Naive thymus-derived CD4-positive, alpha-beta T cell (primary cell): ENCODE measurements around the gene ARHGDIB. TPM values are rescaled to one million over a fixed set of nuclear protein-coding genes. Genes with fewer than 3 reads are reported as not detected.
A peak's percentile ranks its signal among the peaks of the same experiment; 100 is the strongest.

Source experiments
- ATAC-seq: fragments of 150-1000 bp; cut with Tn5 transposase; 2 replicates; pipeline ENCODE4 v1.10.0; 2021; ENCODE audit warnings: mild to moderate bottlenecking, moderate library complexity
- CTCF ChIA-PET: fragments of 350-600 bp; sonication (Branson Sonifier 250); formaldehyde crosslinking; loops from one replicate; lab custom pipeline; 2021; ENCODE audit warnings: antibody characterized with exemption; lab: Charles Lee
- POLR2A ChIA-PET: fragments of 350-600 bp; sonication (Branson Sonifier 250); formaldehyde crosslinking; loops from one replicate; lab custom pipeline; 2021; ENCODE audit warnings: antibody characterized with exemption, inconsistent platforms; lab: Charles Lee
- DNase-seq, 9 donors: peaks; one replicate each; pipeline versions ENCODE4 v3.0.0 to v3.0.0-alpha.2; 2020 to 2022; ENCODE audit warnings: mixed read lengths in 1 of 9
- H3K27ac ChIP-seq: one replicate; pipeline ENCODE4 v1.7.0; 2013; ENCODE audit warnings: mild to moderate bottlenecking, low read depth, low read length, moderate library complexity
- H3K27me3 ChIP-seq, 2 donors: one replicate each; pipeline ENCODE4 v1.7.0; 2013; ENCODE audit warnings: low read length in 2 of 2, mild to moderate bottlenecking in 2 of 2, moderate library complexity in 2 of 2; ENCODE audit not compliant: control insufficient read depth in 2 of 2, insufficient read depth in 2 of 2
- H3K36me3 ChIP-seq, 3 experiments: 1 replicate in 2 of 3; 2 replicates in 1 of 3; pipeline ENCODE4 v1.7.0; 2013; ENCODE audit warnings: low read length in 3 of 3, mild to moderate bottlenecking in 3 of 3, moderate library complexity in 1 of 3; ENCODE audit not compliant: insufficient read depth in 3 of 3, control insufficient read depth in 2 of 3
- H3K4me1 ChIP-seq, 2 donors: one replicate each; pipeline ENCODE4 v1.7.0; 2013; ENCODE audit warnings: low read length in 2 of 2, mild to moderate bottlenecking in 2 of 2, moderate library complexity in 1 of 2; ENCODE audit not compliant: control insufficient read depth in 2 of 2, insufficient read depth in 2 of 2
- H3K4me3 ChIP-seq: 2 replicates; pipeline ENCODE4 v1.7.0; 2013; ENCODE audit warnings: mild to moderate bottlenecking, low read length
- H3K9me3 ChIP-seq, 3 experiments: 1 replicate in 2 of 3; 2 replicates in 1 of 3; pipeline ENCODE4 v1.7.0; 2013; ENCODE audit warnings: low read length in 3 of 3; ENCODE audit not compliant: control insufficient read depth in 2 of 3
- H3K27ac Mint-ChIP-seq, 9 donors: one replicate each; pipeline ENCODE4 v1.8.0; 2020 to 2022; ENCODE audit warnings: mixed read lengths in 9 of 9, mild to moderate bottlenecking in 8 of 9, moderate library complexity in 5 of 9, inconsistent platforms in 2 of 9
- H3K27me3 Mint-ChIP-seq, 5 donors: one replicate each; pipeline ENCODE4 v1.8.0; 2021 to 2022; ENCODE audit warnings: mixed read lengths in 5 of 5, mild to moderate bottlenecking in 1 of 5
- H3K36me3 Mint-ChIP-seq, 5 donors: one replicate each; pipeline ENCODE4 v1.8.0; 2020 to 2022; ENCODE audit warnings: mixed read lengths in 5 of 5, mild to moderate bottlenecking in 3 of 5, inconsistent platforms in 1 of 5
- H3K4me1 Mint-ChIP-seq, 7 donors: one replicate each; pipeline ENCODE4 v1.8.0; 2020 to 2022; ENCODE audit warnings: mixed read lengths in 7 of 7, mild to moderate bottlenecking in 3 of 7, inconsistent platforms in 1 of 7
- H3K4me3 Mint-ChIP-seq, 10 donors: one replicate each; pipeline ENCODE4 v1.8.0; 2020 to 2022; ENCODE audit warnings: mild to moderate bottlenecking in 10 of 10, mixed read lengths in 10 of 10, moderate library complexity in 6 of 10, inconsistent platforms in 2 of 10
- H3K9me3 Mint-ChIP-seq, 11 donors: one replicate each; pipeline ENCODE4 v1.8.0; 2020 to 2022; ENCODE audit warnings: mixed read lengths in 11 of 11, mild to moderate bottlenecking in 4 of 11, inconsistent platforms in 1 of 11, moderate library complexity in 1 of 11
- intact Hi-C, 2 donors: fragments of 100-400 bp; cut with micrococcal nuclease; formaldehyde crosslinking; loops; one replicate each; pipeline ENCODE4 v1.15.1; 2023
- polyA plus RNA-seq, 2 donors: library from polyadenylated mRNA; unstranded; fragments of 300-500 nt; fragmentation: Illumina TruSeq; gene quantifications; one replicate each; pipeline ENCODE4 v1.2.3, GENCODE V29; 2021
- total RNA-seq, 6 experiments: library from RNA in 5 of 6; stranded (reverse) in 5 of 6; gene quantifications; 1 replicate in 5 of 6; 2 replicates in 1 of 6; pipeline ENCODE4 v1.2.3 and lab custom pipeline; 2021 to 2026

ARHGDIB gene
- total and polyA plus RNA-seq, 7 experiments from 2014 or later, result 776 to 3,336 (median 867) TPM

DNA sequence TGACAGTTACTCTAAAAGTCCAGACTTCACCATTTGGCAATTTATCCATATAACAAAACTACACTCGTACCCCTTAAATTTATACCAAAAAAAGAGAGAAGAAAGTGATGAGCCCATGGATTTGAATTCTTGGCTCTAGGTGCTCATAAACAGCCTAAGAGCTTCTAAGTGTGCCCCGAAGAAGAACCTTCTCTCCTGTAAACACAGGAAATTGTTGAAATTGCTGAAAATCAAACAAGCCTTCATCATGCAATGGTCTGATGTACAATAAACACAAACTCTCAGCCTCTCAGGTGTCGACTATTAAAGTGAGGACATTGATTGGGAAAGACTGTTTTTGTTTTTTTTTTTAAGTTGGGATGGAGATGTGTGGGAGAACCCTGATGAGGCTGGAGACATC, 33.2 kb upstream of the ARHGDIB start:
- Histone ChIP-seq H3K27ac (no peak overlapping the region), H3K9me3 (no peaks in the 10 kb centered on the region), H3K4me3 (no peak overlapping the region), H3K4me1 (peaks cover 16 to 27% of the 10 kb centered on the region in 2 donors), H3K36me3 (no peaks in the 10 kb centered on the region), H3K27me3 (peaks cover 0 to 4% of the 10 kb centered on the region in 2 donors)
- peaks cover 26 to 40% (median 36%) of the 10 kb centered on the region in 7 donors for H3K4me1 Mint-ChIP-seq
- ATAC-seq, result no peak
- peak in 4 of 9 donors; percentile 12 to 29 (median 24) for DNase-seq
- H3K9me3 Mint-ChIP-seq, result peaks cover 0 to 11% (median 6%) of the 10 kb centered on the region in 11 donors
- peak overlapping the region in 9 of 10 donors; percentile 49 to 79 (median 61) for H3K4me3 Mint-ChIP-seq
- intact Hi-C loops, result loop anchor here (1.0 to 10.0 kb wide), 14 partner anchors 10 to 790 kb away; partner anchors contain the start of genes ARHGDIB (in 2 of the 2), EPS8 (in 1 of the 2) and RERG (in 1 of the 2)
- ChIA-PET POLR2A (interaction anchor here (0.8 to 5.5 kb wide), 16 partner anchors 10 to 224 kb away, joined by 3 to 46 read pairs (median 8); partner anchors contain the start of genes ARHGDIB, C12orf60, ERP27 and WBP11), CTCF (interaction anchor here (0.6 to 4.3 kb wide), 18 partner anchors 9 to 366 kb away, joined by 3 to 86 read pairs (median 6); partner anchors contain the start of genes ARHGDIB, ART4, ERP27 and RERG)
- H3K27ac Mint-ChIP-seq, result peak overlapping the region in 8 of 9 donors; percentile 76 to 94 (median 88)
- H3K36me3 Mint-ChIP-seq, result peaks cover 0 to 10% (median 0%) of the 10 kb centered on the region in 5 donors
- peaks cover 0 to 21% (median 0%) of the 10 kb centered on the region in 5 donors for H3K27me3 Mint-ChIP-seq

DNA sequence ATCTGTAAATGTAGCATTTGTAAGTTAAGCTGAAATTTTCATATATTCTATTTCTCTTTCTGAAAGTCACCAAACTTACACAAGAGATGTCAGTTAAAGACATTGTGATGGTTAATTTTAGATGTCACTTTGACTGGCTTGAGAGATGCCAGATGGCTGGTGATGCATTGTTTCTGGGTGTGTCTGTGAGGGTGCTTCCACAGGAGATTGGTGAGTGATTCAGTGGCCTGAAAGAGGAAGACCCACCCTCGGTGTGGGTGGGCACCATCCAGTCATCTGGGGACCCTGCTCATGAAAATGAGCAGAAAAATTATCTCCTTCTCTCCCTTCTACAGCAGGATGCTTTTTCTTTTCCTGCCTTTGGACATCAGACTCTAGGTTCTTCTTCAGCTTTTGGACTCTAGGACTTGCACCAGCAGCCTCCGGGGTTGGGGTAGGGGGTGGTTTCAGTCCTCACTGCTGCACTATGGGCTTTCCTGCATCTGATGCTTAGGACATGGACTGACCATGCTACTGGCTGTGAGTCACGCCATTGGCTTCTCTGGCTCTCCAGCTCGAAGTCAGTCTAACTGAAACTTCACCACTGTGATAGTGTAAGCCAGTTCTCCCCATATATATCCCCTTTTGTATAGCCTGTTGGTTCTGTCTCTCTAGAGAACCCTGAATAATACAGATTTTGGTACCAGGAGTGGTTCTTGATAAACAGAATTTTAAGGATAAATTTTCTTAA, 32.3 kb upstream of the ARHGDIB start:
- ChIA-PET CTCF (interaction anchor here (0.6 to 4.3 kb wide), 11 partner anchors 14 to 269 kb away, joined by 3 to 86 read pairs (median 7); partner anchors contain the start of genes ARHGDIB, ART4 and ERP27), POLR2A (interaction anchor here (0.8 to 5.5 kb wide), 13 partner anchors 9 to 223 kb away, joined by 3 to 46 read pairs (median 7); partner anchors contain the start of genes ARHGDIB, C12orf60, ERP27 and WBP11)
- peaks cover 0 to 12% (median 6%) of the 10 kb centered on the region in 11 donors for H3K9me3 Mint-ChIP-seq
- DNase-seq (no peak), ATAC-seq (peak; percentile 26)
- peaks cover 0 to 10% (median 0%) of the 10 kb centered on the region in 5 donors for H3K36me3 Mint-ChIP-seq
- Histone ChIP-seq H3K27me3 (peaks cover 0 to 4% of the 10 kb centered on the region in 2 donors), H3K4me3 (no peak overlapping the region), H3K27ac (no peak overlapping the region), H3K36me3 (no peaks in the 10 kb centered on the region), H3K9me3 (no peaks in the 10 kb centered on the region), H3K4me1 (peaks cover 16 to 27% of the 10 kb centered on the region in 2 donors)
- intact Hi-C loops, result loop anchor here (1.0 to 10.0 kb wide), 8 partner anchors 9 to 791 kb away; partner anchors contain the start of genes ARHGDIB (in 1 of the 2) and EPS8 (in 1 of the 2)
- H3K4me3 Mint-ChIP-seq, result peak overlapping the region in 5 of 10 donors; percentile 7 to 73 (median 49)
- H3K27me3 Mint-ChIP-seq, result peaks cover 0 to 14% (median 0%) of the 10 kb centered on the region in 5 donors
- peaks cover 32 to 45% (median 40%) of the 10 kb centered on the region in 7 donors for H3K4me1 Mint-ChIP-seq
- H3K27ac Mint-ChIP-seq, result peak overlapping the region in 8 of 9 donors; percentile 76 to 94 (median 88)

DNA sequence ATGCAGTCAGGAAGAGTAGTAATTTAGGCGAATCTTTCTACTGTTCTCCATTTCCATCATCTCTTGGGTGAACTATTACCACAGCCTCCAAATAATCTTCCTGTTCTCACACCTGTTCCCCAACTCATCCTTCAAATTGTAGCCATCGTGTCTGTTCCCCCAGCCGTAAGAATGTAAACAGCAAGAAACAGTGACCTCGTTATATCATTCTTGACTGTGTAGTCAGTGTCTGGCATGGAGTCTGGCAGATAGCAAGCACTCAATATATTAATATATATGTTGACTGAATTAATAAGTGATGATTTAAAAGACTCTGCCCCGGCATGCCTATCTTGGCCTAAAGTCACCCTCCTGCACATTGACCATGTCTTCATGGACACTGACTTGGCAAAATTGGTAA, 31.7 kb upstream of the ARHGDIB start:
- POLR2A ChIA-PET, result interaction anchor here (1.0 to 5.5 kb wide), 9 partner anchors 27 to 223 kb away, joined by 3 to 46 read pairs (median 15); partner anchors contain the start of genes ARHGDIB, C12orf60, ERP27 and WBP11
- Histone ChIP-seq H3K27ac (no peak overlapping the region), H3K9me3 (no peaks in the 10 kb centered on the region), H3K4me3 (no peak overlapping the region), H3K27me3 (peaks cover 0 to 3% of the 10 kb centered on the region in 2 donors), H3K4me1 (peaks cover 16 to 27% of the 10 kb centered on the region in 2 donors), H3K36me3 (no peaks in the 10 kb centered on the region)
- peaks cover 0 to 16% (median 6%) of the 10 kb centered on the region in 11 donors for H3K9me3 Mint-ChIP-seq
- intact Hi-C loops, result loop anchor here (2.0 to 10.0 kb wide), 3 partner anchors 14 to 792 kb away; partner anchors contain the start of gene EPS8 (in 1 of the 2)
- peaks cover 0 to 11% (median 0%) of the 10 kb centered on the region in 5 donors for H3K36me3 Mint-ChIP-seq
- CTCF ChIA-PET, result interaction anchor here (1.1 to 1.2 kb wide), 2 partner anchors 55 to 146 kb away, joined by 3 read pairs; partner anchors contain the start of gene ERP27
- peak overlapping the region in 1 of 10 donors; percentile 67 for H3K4me3 Mint-ChIP-seq
- DNase-seq, result no peak
- H3K4me1 Mint-ChIP-seq, result peaks cover 35 to 45% (median 40%) of the 10 kb centered on the region in 7 donors
- peak overlapping the region in 7 of 9 donors; percentile 76 to 94 (median 82) for H3K27ac Mint-ChIP-seq
- no peak for ATAC-seq
- H3K27me3 Mint-ChIP-seq, result peaks cover 0 to 10% (median 0%) of the 10 kb centered on the region in 5 donors

DNA sequence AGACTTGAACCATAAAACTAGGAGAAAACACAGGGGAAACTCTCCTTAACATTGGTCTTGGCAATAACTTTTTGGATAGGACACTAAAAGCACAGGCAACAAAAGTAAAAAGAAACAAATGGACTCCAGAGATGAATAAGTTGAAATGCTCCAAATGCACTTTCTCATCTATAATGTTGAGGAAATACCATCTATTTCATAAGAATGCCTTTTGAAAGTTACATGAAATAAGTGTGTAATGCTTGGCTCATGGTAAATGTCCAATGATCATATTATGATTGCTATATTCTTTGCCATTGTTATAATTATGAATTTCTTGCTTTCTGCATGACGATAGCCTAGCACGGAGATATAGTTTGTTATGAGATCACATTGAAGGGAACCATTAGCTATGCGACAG, 31.3 kb upstream of the ARHGDIB start:
- no peak for DNase-seq
- Mint-ChIP-seq H3K4me3 (no peak overlapping the region), H3K4me1 (peaks cover 35 to 45% (median 40%) of the 10 kb centered on the region in 7 donors), H3K27ac (peak overlapping the region in 7 of 9 donors; percentile 2 to 92 (median 76)), H3K9me3 (peaks cover 0 to 16% (median 6%) of the 10 kb centered on the region in 11 donors), H3K36me3 (peaks cover 0 to 13% (median 0%) of the 10 kb centered on the region in 5 donors), H3K27me3 (peaks cover 0 to 9% (median 0%) of the 10 kb centered on the region in 5 donors)
- no peak for ATAC-seq
- intact Hi-C loops, result loop anchor here (2.0 to 10.0 kb wide), 3 partner anchors 14 to 792 kb away; partner anchors contain the start of gene EPS8 (in 1 of the 2)
- ChIA-PET CTCF (interaction anchor here (1.1 to 1.2 kb wide), 2 partner anchors 55 to 145 kb away, joined by 3 read pairs; partner anchors contain the start of gene ERP27), POLR2A (interaction anchor here (1.0 to 5.5 kb wide), 5 partner anchors 27 to 222 kb away, joined by 3 to 46 read pairs (median 7); partner anchors contain the start of genes ARHGDIB and ERP27)
- Histone ChIP-seq H3K9me3 (no peaks in the 10 kb centered on the region), H3K4me3 (no peak overlapping the region), H3K27ac (no peak overlapping the region), H3K27me3 (no peaks in the 10 kb centered on the region), H3K4me1 (peaks cover 16 to 27% of the 10 kb centered on the region in 2 donors), H3K36me3 (no peaks in the 10 kb centered on the region)

DNA sequence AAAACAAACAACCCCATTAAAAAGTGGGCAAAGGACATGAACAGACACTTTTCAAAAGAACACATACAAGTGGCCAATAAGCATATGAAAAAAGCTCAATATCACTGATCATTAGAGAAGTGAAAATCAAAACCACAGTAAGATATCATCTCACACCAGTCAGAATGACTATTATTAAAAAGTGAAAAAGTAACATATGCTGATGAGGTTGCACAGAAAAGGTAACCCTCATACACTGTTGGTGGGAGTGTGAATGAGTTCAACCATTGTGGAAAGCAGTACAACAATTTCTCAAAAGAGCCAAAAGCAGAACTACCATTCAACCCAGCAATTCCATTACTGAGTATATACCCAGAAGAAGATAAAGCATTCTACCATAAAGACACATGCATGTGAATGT, 29.7 kb upstream of the ARHGDIB start:
- DNase-seq (no peak), ATAC-seq (no peak)
- Histone ChIP-seq H3K36me3 (no peaks in the 10 kb centered on the region), H3K4me1 (peaks cover 16 to 27% of the 10 kb centered on the region in 2 donors), H3K4me3 (no peak overlapping the region), H3K27ac (no peak overlapping the region), H3K9me3 (no peaks in the 10 kb centered on the region), H3K27me3 (no peaks in the 10 kb centered on the region)
- Mint-ChIP-seq H3K27ac (peak overlapping the region in 1 of 9 donors; percentile 60), H3K4me3 (no peak overlapping the region), H3K9me3 (peaks cover 0 to 16% (median 6%) of the 10 kb centered on the region in 11 donors), H3K27me3 (peaks cover 0 to 3% (median 0%) of the 10 kb centered on the region in 5 donors), H3K4me1 (peaks cover 35 to 51% (median 45%) of the 10 kb centered on the region in 7 donors), H3K36me3 (peaks cover 0 to 13% (median 0%) of the 10 kb centered on the region in 5 donors)
- intact Hi-C loops, result loop anchor here in 1 of 2 donors (10.0 kb wide), 2 partner anchors 756 to 794 kb away; partner anchors contain the start of gene EPS8
- POLR2A ChIA-PET, result interaction anchor here (0.9 to 5.5 kb wide), 4 partner anchors 11 to 220 kb away, joined by 3 to 46 read pairs (median 4); partner anchors contain the start of gene ARHGDIB
- CTCF ChIA-PET, result interaction anchor here (0.6 to 2.6 kb wide), 2 partner anchors 54 to 499 kb away, joined by 3 to 9 read pairs; partner anchors contain the start of gene ERP27
